ENCODE measurements around the gene CAV2.

CAV2 gene

DNA sequence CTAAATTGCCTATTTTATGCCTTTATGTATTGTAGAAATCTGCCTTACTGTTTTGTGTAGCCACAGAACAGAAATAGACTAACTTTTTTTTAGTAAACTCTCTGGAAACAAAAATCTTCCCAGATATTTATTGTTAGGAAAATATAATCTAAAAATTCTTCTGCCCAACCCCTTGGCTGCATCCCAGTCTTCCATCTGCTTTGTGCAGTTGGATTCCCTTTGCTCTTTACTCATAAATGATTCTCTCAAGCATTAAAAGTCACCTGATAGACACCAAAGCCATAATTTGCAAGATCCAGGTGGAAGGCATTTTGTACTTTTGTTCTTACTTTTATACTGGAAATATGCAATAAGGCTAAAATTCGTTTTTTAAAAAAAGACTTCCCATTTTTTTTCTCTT lies 6.1 kb upstream of the CAV2 start:
- no peak overlapping the region for H3K27ac ChIP-seq
- DNase-seq (ENCODE audit: low read depth, low spot score) = no peak

DNA sequence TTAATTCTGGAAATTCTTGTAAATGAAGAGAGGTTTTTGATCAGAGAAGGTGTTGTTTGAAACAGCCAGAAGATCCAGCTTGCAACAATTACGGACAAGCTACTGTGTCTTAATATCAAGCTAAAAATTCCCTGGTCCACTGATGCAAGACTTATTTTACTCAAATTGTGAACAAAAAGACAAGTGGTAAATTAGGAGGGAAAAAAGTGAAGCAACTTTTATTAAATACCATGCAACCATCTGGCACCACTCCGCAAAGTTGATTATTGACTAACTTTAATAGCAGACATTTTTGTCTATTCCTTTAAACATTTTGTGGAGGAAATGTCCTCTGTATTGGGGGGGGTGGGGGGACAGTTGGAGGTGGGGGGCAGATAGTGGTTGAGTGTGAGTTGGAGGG lies 5.1 kb upstream of the CAV2 start:
- no peak for DNase-seq (ENCODE audit: low read depth, low spot score)
- H3K27ac ChIP-seq = no peak overlapping the region

DNA sequence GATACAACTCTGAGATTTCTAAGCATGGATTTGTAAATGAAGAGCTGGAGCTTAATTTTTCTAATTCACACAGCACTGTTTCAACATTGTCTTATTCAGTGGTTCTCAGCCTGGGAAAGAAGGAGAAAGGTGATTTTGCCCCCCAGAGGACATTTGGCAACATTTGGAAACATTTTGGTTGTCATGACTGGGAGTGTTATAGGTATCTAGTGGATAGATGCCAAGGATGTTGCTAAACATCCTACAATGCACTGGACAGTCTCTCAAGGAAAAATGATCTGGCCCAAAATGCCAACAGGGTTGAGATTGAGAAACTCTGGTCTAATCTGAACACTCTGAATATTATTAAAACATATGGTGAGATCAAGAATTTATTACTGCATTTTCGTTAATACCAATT lies 3.8 kb upstream of the CAV2 start:
- DNase-seq (ENCODE audit: low read depth, low spot score) = no peak
- H3K27ac ChIP-seq = no peak overlapping the region

DNA sequence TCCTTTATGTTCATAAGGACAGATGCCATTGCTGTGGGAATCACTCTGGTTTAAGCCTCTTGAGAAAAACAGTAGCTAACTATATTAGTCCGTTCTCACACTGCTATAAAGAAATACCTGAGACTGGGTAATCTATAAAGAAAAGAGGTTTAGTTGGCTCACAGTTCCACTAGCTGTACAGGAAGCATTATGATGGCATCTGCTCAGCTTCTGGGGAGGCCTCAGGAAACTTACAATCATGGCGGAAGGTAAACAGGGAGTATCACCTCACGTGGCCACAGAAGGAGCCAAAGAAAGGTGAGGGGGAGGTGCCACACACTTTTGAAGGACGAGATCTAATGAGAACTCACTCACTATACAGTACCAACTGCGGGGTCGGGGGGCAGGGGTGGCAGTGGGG lies 2.9 kb upstream of the CAV2 start:
- H3K27ac ChIP-seq = no peak overlapping the region
- DNase-seq (ENCODE audit: low read depth, low spot score) = no peak

DNA sequence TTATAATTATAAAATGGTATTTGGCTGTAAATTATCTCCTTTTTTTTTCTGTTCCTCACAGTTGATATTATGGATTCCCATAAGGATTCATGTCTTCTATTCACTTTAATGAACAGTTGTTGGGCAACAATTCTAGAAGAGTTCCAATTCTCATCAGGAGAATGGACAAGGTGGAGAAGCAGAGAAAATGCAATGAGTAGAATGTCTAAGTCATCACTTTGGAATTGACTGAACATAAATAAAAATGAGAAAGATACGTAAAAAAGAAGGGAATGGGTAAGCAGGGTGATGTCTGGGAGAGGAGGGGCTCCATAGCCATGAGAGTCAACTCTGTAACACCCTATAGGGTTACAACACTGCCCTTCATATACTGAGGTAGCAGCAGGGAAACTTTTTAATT lies 1.8 kb upstream of the CAV2 start:
- no peak overlapping the region for H3K27ac ChIP-seq
- no peak for DNase-seq (ENCODE audit: low read depth, low spot score)

DNA sequence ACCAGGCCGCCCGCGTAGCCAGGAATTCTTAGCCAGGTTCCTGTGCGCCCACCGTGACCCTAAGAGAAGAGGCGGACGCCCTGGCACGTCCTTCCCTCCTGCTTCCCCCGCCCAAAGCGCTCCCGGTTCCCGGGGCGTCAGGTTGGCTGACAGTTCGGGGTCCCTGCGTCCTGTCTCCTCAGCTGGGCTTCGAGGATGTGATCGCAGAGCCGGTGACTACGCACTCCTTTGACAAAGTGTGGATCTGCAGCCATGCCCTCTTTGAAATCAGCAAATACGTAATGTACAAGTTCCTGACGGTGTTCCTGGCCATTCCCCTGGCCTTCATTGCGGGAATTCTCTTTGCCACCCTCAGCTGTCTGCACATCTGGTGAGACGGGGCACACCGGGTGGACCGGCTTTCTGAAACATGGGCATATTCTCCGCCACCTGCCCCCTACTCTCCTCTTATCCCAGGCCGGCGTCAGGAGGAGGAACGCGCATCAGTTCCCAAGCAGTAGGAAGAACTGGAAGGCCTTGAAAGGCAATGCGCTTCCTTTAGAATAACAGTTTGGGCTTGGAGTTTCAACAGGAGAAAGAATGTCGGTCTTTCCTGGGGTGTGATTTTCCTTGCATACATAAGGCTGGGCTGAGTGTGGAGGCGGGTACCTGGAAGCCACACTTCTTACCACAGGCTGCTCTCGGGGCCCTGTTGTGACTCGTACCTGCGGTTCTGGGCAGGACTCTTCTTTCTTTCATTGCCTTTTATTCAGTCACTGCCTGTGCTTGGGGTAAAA lies 728 bp downstream of the CAV2 start:
- DNase-seq (ENCODE audit: low read depth, low spot score) = peak; percentile 79

DNA sequence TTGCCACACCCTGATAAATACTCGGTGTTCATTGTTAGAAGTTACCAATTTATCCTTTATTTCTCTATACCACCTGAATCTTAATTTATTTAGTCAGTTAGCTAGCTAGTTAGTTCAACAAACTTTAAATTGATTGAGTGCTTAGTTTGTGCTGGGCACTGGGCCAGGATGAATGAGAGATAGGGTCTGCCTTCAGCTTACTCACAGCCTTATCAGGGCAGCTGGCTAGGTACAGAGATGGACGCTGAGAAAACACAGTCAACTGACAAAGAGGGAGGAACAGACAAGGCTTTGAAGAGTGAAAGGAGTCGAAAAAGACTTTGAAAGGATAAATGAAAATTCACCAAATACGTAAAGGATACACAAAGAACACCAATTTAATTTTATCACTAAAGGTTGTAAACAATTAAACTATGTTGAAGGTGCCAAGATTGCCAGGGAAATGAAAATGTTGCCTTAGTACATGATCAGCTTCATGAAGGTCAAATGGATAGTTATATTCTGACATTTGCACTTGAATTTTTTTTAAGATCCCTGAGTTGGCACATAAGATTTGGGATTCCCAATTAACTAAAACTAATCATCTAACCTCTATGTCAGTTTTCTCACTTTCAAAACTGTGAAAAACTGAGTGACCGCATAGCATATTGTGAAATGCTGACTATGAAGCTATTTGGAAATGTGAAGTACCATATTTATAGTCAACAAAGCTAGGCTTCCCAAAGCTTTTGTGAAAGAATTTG lies 2.1 kb downstream of the CAV2 start:
- no peak for DNase-seq (ENCODE audit: low read depth, low spot score)
- peak overlapping the region; percentile 97 for H3K27ac ChIP-seq

More for the DNA sequence above, 728 bp downstream of the CAV2 start:
- H3K27ac ChIP-seq = peak overlapping the region; percentile 97

DNA sequence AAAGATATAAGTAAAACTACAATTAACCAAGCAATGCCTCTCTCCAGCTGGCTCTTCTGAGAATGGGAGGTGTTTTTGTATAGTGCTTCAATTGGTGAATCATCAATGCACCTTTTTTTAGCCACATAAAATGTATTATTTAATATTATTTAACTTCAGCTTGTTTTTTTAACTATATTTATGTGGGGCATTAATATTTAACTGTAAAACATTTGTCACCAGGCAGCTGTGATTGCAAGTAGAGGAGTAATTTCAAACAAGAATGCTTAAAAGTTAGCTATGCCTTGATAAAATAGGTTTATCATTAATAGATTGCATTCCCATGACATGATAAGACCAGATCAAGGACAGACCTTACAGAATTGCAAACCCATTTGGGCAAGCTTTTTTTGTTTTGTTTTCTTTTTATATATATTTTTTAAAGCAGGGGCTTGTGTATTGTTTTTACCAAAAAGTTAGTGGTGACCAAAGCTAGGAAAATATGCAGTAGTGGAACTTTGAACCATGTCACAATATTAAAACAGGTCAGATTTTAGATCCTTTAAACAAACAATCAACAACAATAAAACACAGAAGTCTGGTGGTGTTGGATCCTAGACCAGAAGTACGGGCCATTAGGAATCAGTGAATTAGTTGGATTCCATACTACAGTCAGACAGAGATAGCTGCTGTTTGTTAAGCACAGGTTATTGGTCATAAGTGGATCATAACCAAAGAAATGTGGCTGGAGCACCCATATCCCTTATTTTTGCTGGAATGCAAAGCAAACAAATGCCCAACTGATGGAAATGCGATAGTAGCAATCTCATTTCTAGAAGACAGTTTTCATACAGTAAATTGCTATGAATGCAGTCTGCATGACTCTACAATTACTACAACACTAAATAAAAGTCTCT lies 2.9 kb downstream of the CAV2 start:
- DNase-seq (ENCODE audit: low read depth, low spot score) = no peak
- H3K27ac ChIP-seq = peak overlapping the region; percentile 97

DNA sequence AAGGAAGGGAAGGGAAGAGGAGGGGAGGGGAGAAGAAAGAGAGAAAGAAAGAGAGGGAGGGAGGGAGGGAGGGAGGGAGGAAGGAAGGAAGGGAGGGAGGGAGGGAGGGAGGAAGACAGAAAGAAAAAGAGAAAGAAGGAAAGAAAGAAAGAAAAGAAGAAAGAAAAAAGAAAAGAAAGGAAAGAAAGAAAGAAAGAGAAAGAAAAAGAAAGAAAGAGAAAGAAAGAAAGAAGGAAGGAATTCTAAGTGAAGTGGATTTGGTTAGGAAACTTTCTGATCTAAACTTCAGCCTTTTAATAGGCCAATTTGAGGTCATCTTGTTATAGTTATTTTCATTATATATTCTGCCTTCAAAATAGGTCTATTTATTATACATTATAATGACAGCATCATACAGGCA lies 4.3 kb downstream of the CAV2 start:
- DNase-seq (ENCODE audit: low read depth, low spot score) = no peak
- peak overlapping the region; percentile 27 for H3K27ac ChIP-seq

DNA sequence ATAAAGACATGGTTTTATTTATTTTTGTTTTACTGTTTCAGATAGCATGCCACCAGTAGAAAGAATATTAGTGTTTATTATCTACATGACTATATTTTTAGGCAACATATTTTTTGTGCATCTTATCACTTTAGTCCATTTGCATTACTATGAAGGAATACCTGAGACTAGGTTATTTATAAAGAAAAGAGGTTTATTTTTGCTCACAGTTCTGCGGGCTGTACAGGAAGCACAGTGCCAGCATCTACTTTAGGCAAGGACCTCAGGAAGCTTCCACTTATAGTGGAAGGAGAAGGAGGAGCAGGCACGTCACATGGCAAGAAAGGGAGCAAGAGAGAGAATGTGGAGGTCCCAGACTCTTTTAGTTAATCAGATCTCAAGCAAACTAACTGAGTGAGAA lies 5.7 kb downstream of the CAV2 start:
- no peak for DNase-seq (ENCODE audit: low read depth, low spot score)
- H3K27ac ChIP-seq = peak overlapping the region; percentile 1

DNA sequence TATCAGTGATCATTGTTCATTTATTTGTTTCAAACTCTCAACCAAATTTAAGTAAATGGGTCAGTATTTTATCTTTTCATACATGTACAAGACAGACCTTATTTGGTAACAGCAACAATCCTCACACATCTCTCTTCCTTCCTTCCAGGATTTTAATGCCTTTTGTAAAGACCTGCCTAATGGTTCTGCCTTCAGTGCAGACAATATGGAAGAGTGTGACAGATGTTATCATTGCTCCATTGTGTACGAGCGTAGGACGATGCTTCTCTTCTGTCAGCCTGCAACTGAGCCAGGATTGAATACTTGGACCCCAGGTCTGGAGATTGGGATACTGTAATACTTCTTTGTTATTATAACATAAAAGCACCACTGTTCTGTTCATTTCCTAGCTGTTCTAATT lies 6.3 kb downstream of the CAV2 start:
- DNase-seq (ENCODE audit: low read depth, low spot score) = no peak
- H3K27ac ChIP-seq = no peak overlapping the region

DNA sequence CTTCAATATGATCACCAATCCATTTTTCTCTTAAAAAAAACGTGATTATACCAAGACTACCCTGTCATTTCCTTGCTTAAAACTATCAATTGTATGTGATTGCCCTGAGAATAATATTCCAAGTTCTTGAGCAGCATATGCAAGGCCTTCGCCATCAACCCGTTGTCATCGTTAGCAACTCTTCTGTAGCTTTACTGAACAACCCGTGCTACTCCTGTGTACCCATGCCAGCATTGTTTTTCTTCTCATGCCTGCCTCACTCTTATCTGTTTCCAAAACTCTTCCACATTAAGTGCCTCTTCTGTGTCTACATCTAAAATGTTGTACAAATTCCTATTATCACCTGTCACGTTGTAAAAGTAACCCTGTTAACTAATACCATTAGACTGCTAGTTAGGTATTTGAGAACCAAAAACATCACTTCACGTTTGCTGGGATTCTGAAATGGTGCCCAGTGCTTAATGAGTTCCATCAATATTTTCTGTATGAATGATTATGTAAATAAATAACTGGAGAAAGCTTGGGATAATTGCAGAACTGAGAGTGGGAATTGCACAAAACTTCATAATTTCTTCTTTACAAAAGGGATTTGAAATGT lies 10.5 kb downstream of the CAV2 start:
- peak overlapping the region; percentile 76 for H3K27ac ChIP-seq
- no peak for DNase-seq (ENCODE audit: low read depth, low spot score)

DNA sequence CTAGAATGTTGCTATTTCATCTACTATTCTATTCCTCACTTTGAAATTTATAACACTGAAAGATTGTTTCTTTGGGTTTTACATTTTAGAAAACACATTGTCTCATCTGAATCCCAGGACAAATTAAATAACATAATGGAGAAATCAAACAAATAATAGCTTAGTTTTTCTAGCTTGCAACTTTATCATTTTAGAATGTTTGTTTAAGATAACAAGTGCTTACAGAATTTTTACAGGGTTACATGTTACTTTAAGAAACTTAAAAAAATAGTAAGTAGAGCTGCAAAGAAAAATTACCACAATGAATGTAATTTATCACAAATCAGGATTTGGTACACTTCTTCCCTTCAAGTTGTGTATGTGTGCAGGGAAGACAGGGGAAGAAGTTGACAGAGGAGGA lies 11.3 kb downstream of the CAV2 start:
- peak overlapping the region; percentile 76 for H3K27ac ChIP-seq
- no peak for DNase-seq (ENCODE audit: low read depth, low spot score)

DNA sequence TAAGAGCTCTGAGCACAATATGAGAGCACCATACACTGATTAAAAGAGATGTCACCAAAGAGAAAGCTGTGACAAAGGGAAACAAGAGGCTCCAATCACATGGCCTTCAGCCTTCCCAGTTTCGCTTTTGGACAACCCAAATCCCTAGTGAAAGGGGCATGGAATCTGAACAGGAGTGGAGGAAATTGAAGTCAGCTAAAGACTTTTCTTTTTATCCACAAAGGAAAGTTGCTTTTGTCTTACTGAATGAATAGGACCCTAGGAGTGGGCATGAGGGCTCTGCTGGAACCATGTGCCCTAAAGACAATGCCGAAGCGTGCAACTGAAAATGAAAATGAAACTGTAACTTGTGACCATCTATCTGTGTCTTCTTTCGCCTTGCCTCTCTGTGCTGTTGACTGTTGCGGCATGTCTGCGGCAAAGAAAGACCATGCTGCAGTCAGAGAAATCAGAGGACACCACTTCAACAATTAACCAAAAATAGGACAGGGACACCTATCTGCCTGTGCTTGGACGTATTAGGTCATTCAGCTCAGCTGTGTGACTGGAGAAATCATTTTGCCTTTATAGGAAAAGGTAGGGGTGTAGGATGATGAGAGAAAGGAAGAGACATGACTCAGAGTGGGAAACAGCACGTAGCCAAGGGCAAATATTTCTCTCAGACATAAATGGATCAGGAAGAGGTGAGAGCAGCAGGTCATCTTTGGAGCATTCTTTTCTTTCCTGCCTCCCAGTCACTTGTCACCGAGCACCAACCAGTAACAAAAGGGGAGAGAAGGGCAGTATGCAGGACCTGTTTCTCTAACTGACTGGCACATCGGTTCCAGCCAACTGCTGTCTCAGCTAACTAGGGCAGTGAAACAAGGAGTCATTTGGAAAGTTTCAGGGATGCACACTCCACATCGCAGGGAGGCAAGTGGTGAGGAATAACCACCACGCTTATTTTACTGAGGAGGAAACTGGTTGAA lies 12.3 kb downstream of the CAV2 start:
- no peak for DNase-seq (ENCODE audit: low read depth, low spot score)
- H3K27ac ChIP-seq = peak overlapping the region; percentile 76

DNA sequence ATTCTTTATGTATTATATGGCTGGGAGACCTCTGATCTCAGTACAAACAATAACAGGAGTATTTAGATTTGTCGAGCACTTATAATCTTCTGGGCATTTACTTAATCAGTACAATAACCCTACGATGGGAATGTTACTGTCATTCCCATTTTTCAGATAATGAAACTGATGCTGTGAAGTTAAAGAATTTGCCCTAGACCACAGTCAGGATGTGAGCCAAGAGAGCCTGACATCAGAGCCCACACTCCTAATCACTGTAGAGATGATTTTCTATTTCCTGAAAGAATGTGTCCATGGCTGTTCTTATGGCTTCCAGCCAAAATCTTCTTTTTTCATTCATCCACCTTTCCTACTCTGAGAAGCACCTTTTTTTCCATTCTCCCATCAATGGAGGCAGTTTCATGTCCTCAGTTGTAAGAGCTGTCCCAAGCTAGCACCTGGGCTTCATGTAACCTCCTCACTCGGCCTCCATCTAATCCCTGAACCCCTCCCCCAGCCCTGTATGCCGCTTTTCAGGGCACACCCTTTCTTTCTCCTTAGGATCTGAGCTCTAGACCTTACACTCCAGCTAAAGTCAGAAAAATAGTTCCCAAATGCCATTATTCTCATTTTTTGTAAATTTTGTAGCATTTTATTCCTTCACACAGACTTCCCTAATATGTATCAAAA lies 13.1 kb downstream of the CAV2 start:
- peak overlapping the region; percentile 76 for H3K27ac ChIP-seq
- no peak for DNase-seq (ENCODE audit: low read depth, low spot score)

DNA sequence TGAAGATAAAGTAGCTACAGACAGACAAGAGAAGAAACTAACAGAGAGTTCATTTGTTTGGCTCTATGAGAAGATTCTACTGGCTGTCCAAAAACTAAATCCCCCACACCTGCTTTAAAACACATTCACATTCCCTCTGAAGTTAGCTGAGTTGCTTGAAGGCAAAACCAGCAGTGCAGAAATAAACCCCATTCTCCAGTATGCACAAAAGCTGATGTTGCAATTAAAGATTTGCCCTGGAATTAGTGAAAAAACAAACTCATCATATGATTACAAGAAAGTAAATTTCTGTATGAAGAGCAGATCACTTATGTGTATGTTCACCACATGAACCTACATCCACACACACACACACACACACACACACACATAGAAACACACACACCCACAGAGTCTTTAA lies 16.0 kb downstream of the CAV2 start:
- H3K27ac ChIP-seq = no peak overlapping the region
- DNase-seq (ENCODE audit: low read depth, low spot score) = no peak

DNA sequence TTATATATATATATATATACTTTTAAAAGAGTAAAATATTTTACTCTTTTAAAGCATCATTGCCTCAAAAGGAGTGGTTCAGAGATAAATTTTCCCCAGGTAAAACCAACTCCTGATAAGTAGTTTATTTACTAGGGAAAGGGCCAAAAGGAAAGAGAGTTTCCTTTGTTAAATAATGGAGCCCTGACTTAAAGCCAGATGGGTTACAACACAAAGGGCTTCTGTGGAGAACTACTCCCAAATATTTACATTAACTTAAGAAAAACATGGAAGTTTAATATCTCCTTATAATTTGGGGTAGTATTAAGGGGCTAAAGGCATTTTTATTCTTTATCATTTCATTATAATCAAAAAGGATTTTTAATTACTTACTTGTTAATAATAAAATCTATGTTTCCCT lies 16.8 kb downstream of the CAV2 start:
- no peak for DNase-seq (ENCODE audit: low read depth, low spot score)

DNA sequence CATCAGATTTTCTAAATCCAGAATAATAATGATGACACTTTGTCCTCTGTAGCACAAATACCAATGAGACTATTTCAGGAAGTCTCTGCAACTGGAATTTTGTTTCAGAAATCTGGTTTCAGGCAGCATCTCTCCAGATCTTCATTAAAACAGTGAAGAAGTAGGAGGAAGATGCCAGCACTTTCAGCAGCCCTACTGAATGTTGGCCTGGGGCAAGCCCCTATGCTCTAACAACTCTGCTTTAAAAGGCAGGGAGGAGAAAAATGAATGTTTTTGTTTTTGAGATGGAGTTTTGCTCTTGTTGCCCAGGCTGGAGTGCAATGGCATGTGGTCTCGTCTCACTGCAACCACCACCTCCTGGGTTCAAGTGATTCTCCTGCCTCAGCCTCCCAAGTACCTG lies 18.1 kb downstream of the CAV2 start:
- no peak for DNase-seq (ENCODE audit: low read depth, low spot score)
- no peak overlapping the region for H3K27ac ChIP-seq

More for the DNA sequence above, 16.8 kb downstream of the CAV2 start:
- H3K27ac ChIP-seq = no peak overlapping the region

DNA sequence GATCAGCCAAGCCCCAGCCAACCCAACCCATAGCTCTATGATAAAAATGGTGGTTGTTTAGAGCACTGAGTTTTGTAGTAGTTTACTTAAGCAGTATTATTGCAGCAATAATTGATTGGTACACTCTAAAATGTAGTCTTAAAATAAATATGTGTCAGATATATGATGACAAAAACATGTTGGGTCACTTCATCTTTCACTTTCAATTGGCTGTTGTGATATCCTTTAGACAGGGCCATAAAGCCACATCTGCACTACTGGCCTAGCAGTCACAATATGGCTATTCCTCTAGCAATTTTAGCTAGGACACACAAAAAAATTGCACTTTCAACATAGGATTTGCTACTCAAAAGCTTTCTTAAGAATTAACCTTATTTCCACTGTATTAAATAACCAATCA lies 19.4 kb downstream of the CAV2 start:
- no peak overlapping the region for H3K27ac ChIP-seq
- no peak for DNase-seq (ENCODE audit: low read depth, low spot score)
